ENCODE data around the gene RNF213.

Gene RNF213

GRCh38 chr17:80281516-80281915 is 20.9 kb downstream of the RNF213 start:
- TF ChIP-seq, protein P1, sequence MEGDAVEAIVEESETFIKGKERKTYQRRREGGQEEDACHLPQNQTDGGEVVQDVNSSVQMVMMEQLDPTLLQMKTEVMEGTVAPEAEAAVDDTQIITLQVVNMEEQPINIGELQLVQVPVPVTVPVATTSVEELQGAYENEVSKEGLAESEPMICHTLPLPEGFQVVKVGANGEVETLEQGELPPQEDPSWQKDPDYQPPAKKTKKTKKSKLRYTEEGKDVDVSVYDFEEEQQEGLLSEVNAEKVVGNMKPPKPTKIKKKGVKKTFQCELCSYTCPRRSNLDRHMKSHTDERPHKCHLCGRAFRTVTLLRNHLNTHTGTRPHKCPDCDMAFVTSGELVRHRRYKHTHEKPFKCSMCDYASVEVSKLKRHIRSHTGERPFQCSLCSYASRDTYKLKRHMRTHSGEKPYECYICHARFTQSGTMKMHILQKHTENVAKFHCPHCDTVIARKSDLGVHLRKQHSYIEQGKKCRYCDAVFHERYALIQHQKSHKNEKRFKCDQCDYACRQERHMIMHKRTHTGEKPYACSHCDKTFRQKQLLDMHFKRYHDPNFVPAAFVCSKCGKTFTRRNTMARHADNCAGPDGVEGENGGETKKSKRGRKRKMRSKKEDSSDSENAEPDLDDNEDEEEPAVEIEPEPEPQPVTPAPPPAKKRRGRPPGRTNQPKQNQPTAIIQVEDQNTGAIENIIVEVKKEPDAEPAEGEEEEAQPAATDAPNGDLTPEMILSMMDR (IDR thresholded peaks at IDR 0.05; ENCODE audit: extremely low read depth, insufficient read depth, missing control alignments), result no peak
- in situ Hi-C loops (cut with MboI; ENCODE audit: low pct_unique_long_range_greater_than_20kb, low sequenced_read_pairs, unreplicated experiment), result no loop called here
- no peak for DNase-seq (ENCODE audit: low spot score)

GRCh38 chr17:80283116-80283852 is 22.6 kb downstream of the RNF213 start:
- in situ Hi-C loops (cut with MboI; ENCODE audit: low pct_unique_long_range_greater_than_20kb, low sequenced_read_pairs, unreplicated experiment), result no loop called here
- TF ChIP-seq, protein P1 (IDR thresholded peaks at IDR 0.05; ENCODE audit: extremely low read depth, insufficient read depth, missing control alignments), result no peak
- DNase-seq (ENCODE audit: low spot score), result no peak

DNA sequence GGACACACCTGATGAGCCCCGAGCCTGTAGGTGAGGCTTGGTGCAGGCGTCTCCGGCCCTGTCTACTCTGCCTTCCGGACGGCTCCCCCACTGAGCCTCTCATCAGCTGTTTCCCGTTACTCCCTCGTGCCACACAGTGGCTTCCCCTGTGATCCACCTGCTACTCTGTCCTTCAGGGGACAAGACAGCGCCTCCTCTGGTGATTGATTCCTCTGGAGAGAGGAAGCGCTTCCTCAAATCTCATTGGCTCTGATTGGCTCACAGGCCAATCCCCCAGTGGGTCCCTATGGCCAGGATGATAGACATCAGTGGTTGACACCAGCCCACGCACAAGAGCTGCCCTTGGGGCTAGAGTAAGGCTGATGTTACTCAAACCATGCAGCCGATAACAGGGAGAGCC is 24.0 kb downstream of the RNF213 start:
- TF ChIP-seq, protein P1 (IDR thresholded peaks at IDR 0.05; ENCODE audit: extremely low read depth, insufficient read depth, missing control alignments), result no peak
- in situ Hi-C loops (cut with MboI; ENCODE audit: low pct_unique_long_range_greater_than_20kb, low sequenced_read_pairs, unreplicated experiment), result no loop called here
- DNase-seq (ENCODE audit: low spot score), result no peak

- in situ Hi-C loops (cut with MboI; ENCODE audit: low pct_unique_long_range_greater_than_20kb, low sequenced_read_pairs, unreplicated experiment), result no loop called here
- TF ChIP-seq, protein P1 (IDR thresholded peaks at IDR 0.05; ENCODE audit: extremely low read depth, insufficient read depth, missing control alignments), result no peak
- no peak for DNase-seq (ENCODE audit: low spot score)
These were observed 24.7 kb downstream of the RNF213 start for GRCh38 chr17:80285237-80285920.

DNA sequence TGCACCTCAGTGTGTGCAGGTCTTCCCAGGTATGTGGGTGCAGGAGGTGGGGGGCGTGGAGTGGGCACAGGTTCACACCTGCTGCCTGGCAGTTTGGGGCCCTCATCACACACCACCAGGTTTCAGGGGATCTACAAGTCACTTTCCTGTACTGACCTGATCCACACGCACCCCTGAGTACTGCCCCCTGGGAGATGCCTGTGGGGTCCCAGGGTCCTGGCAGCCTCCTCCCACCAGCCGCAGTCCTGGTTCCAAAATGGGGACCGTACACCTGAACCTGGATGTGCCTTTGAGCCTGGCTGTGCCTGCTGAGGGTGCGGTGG is 25.9 kb downstream of the RNF213 start:
- in situ Hi-C loops (cut with MboI; ENCODE audit: low pct_unique_long_range_greater_than_20kb, low sequenced_read_pairs, unreplicated experiment), result no loop called here
- TF ChIP-seq, protein P1 (IDR thresholded peaks at IDR 0.05; ENCODE audit: extremely low read depth, insufficient read depth, missing control alignments), result no peak
- DNase-seq (ENCODE audit: low spot score), result peak; percentile 34

- TF ChIP-seq, protein P1 (IDR thresholded peaks at IDR 0.05; ENCODE audit: extremely low read depth, insufficient read depth, missing control alignments), result no peak
- in situ Hi-C loops (cut with MboI; ENCODE audit: low pct_unique_long_range_greater_than_20kb, low sequenced_read_pairs, unreplicated experiment), result no loop called here
- no peak for DNase-seq (ENCODE audit: low spot score)
These were observed 26.4 kb downstream of the RNF213 start for GRCh38 chr17:80287038-80287437.
